Type B pancreatic cell (in vitro differentiated cells): Measurements from ENCODE around the gene N4BP3. TPM values are rescaled to one million over a fixed set of nuclear protein-coding genes. Genes with fewer than 3 reads are reported as not detected.

Experiments
- DNase-seq: peaks from one replicate; pipeline ENCODE4 v3.0.0; 2021; ENCODE audit warnings: mixed read lengths; ENCODE audit not compliant: unreplicated experiment; ENCODE audit errors: extremely low spot score
- H3K27ac Mint-ChIP-seq: 2 replicates; pipeline ENCODE4 v1.8.0; 2021; ENCODE audit warnings: mild to moderate bottlenecking, mixed read lengths
- H3K27me3 Mint-ChIP-seq: 2 replicates; pipeline ENCODE4 v1.8.0; 2021; ENCODE audit warnings: mixed read lengths
- H3K36me3 Mint-ChIP-seq: 2 replicates; pipeline ENCODE4 v1.8.0; 2021; ENCODE audit warnings: mixed read lengths
- H3K4me1 Mint-ChIP-seq: one replicate; pipeline ENCODE4 v1.8.0; 2021; ENCODE audit warnings: mixed read lengths; ENCODE audit not compliant: unreplicated experiment
- H3K4me3 Mint-ChIP-seq: 2 replicates; pipeline ENCODE4 v1.8.0; 2021; ENCODE audit warnings: mild to moderate bottlenecking, mixed read lengths
- H3K9me3 Mint-ChIP-seq: 2 replicates; pipeline ENCODE4 v1.8.0; 2021; ENCODE audit warnings: mixed read lengths
- total RNA-seq: library from RNA; stranded (reverse); gene quantifications from 2 replicates; pipeline ENCODE4 v1.2.1, GENCODE V29; 2021; ENCODE audit warnings: low replicate concordance
- TF ChIP-seq, protein P1 (sequence below): fragments of 200-600 bp; sonication (generic); conservative IDR thresholded peaks from 2 replicates; pipeline ENCODE4 v1.5.0; 2021; ENCODE audit warnings: antibody characterized with exemption, mild to moderate bottlenecking

The N4BP3 gene
- total RNA-seq, 1 donor from 2014 or later, result 6.6 TPM

DNA sequence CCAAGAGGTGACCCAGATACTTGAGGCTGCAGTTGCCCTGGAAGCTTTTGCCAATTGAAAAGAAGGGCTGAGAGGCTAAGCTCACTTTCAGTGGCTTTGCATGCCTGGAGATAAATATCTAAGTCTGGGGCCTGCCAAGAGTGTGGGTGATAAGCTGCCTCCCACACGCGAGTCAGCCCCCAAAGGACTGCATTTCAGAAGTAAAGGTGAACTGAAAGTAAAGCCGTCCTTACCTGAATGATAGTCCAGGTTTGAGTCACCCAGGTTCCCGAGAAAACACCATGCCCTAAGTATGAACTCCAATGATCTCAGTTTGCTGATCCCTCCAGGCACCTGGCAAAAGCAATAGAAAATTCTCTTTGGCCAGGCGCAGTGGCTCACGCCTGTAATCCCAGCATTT lies 22.5 kb upstream of the N4BP3 start:
- Mint-ChIP-seq H3K4me3 (no peak overlapping the region), H3K27me3 (no peaks in the 10 kb centered on the region), H3K9me3 (no peaks in the 10 kb centered on the region), H3K4me1 (no peaks in the 10 kb centered on the region), H3K36me3 (no peaks in the 10 kb centered on the region), H3K27ac (no peak overlapping the region)
- DNase-seq, result no peak
- TF ChIP-seq, protein P1, sequence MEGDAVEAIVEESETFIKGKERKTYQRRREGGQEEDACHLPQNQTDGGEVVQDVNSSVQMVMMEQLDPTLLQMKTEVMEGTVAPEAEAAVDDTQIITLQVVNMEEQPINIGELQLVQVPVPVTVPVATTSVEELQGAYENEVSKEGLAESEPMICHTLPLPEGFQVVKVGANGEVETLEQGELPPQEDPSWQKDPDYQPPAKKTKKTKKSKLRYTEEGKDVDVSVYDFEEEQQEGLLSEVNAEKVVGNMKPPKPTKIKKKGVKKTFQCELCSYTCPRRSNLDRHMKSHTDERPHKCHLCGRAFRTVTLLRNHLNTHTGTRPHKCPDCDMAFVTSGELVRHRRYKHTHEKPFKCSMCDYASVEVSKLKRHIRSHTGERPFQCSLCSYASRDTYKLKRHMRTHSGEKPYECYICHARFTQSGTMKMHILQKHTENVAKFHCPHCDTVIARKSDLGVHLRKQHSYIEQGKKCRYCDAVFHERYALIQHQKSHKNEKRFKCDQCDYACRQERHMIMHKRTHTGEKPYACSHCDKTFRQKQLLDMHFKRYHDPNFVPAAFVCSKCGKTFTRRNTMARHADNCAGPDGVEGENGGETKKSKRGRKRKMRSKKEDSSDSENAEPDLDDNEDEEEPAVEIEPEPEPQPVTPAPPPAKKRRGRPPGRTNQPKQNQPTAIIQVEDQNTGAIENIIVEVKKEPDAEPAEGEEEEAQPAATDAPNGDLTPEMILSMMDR, result no peak

DNA sequence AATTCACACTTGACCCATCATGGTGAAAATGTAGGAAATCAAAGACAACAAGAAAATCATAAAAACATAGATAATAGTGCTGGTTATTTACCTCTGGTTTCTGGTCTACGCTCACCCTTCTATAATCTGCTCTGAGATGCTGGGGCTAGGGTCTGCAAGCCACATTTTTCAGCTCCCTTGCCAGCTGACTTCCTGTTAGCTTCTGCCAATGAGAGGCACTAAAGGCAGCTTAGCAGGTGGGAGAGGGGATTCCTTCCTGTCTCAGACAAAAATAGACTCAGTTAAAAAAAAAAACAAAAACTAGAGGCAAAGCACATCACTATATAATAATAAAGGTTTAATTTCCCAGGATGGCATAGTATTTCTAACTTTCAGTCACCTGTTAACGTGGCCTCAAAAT lies 20.2 kb upstream of the N4BP3 start:
- Mint-ChIP-seq H3K27ac (no peak overlapping the region), H3K27me3 (no peaks in the 10 kb centered on the region), H3K36me3 (no peaks in the 10 kb centered on the region), H3K9me3 (no peaks in the 10 kb centered on the region), H3K4me1 (no peaks in the 10 kb centered on the region), H3K4me3 (no peak overlapping the region)
- no peak for DNase-seq
- TF ChIP-seq, protein P1, result no peak

DNA sequence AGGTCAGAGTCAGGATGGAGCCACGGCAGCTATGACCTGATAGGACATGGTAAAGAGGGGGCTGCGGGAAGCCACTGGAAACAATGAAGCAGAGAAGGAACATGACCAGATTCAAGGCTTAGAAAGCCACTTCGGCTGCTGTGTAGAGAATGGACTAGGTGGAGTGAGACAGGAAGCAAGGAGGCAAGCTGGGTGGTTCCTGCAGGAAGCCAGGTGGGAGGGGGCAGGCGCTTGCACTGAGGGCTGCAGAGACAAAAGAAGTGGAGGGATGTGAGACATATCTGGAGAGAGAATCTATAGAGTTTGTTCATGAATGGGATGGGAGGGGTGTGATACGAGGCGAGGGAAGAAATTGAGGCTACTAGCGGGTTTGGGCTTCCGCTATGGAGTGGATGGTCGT lies 19.0 kb upstream of the N4BP3 start:
- Mint-ChIP-seq H3K9me3 (no peaks in the 10 kb centered on the region), H3K27me3 (no peaks in the 10 kb centered on the region), H3K27ac (no peak overlapping the region), H3K4me1 (no peaks in the 10 kb centered on the region), H3K36me3 (no peaks in the 10 kb centered on the region), H3K4me3 (no peak overlapping the region)
- DNase-seq, result no peak
- TF ChIP-seq, protein P1, result no peak

DNA sequence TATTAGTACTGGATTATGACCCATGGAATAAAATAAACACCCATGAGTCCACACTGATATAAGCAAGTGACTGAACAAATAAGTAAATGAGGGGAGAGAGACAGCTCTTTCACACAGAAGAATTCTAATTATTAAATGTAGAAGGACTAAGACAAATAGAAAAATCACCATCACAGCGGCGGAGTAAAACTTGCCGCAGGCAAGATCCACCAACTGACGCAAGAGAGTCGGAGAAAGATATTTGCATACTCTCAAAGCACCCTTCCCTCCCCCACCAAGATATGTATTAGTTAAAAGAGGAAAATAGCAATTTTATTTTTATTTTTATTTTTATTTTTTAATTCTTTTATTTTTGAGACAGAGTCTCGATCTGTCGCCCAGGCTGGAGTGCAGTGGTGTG lies 14.6 kb upstream of the N4BP3 start:
- Mint-ChIP-seq H3K27me3 (no peaks in the 10 kb centered on the region), H3K36me3 (no peaks in the 10 kb centered on the region), H3K4me3 (no peak overlapping the region), H3K4me1 (no peaks in the 10 kb centered on the region), H3K9me3 (no peaks in the 10 kb centered on the region), H3K27ac (no peak overlapping the region)
- TF ChIP-seq, protein P1, result no peak
- no peak for DNase-seq

DNA sequence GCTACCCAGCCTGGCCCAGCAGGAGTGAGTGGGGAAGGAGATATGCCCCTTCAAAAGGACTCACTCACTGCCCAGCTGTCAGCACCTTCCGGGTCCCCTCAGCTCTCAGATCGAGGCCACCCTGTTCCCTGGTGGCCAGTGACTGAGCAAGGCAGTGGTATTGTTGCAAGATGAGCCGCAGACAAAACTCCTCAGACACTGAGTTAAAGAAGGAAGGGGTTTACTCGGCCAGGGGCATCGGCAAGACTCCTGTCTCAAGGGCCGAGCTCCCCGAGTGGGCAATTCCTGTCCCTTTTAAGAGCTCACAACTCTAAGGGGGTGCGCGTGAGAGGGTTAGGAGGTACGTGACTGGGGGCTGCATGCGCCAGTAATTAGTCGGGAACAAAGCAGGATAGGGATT lies 9.7 kb upstream of the N4BP3 start:
- H3K4me1 Mint-ChIP-seq, result peaks cover 7% of the 10 kb centered on the region
- no peak overlapping the region for H3K4me3 Mint-ChIP-seq
- H3K27ac Mint-ChIP-seq, result peak overlapping the region; percentile 45
- no peaks in the 10 kb centered on the region for H3K9me3 Mint-ChIP-seq
- TF ChIP-seq, protein P1, result no peak
- no peaks in the 10 kb centered on the region for H3K36me3 Mint-ChIP-seq
- no peak for DNase-seq
- H3K27me3 Mint-ChIP-seq, result no peaks in the 10 kb centered on the region

DNA sequence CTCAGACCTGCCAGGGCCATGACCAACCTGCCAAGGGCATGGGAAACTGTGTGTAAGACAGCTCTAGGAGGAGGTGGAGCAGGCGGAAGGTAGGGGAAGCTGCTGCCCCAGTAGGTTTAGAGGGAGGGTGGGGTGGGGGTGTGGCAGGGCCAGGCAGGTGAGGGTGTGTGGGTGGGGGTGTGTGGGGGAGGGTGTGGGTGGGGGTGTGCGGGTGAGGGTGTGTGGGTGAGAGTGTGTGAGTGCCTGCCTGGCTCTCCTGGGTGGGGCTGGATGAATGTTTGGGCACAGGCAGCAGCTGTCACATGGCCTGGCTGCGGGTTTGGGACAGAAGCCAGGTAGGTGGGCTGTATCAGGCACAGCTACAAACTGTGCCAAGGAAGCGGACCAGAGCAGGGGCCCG lies 8.8 kb upstream of the N4BP3 start:
- Mint-ChIP-seq H3K27ac (no peak overlapping the region), H3K4me1 (peaks cover 7% of the 10 kb centered on the region), H3K27me3 (no peaks in the 10 kb centered on the region), H3K36me3 (no peaks in the 10 kb centered on the region), H3K4me3 (no peak overlapping the region), H3K9me3 (no peaks in the 10 kb centered on the region)
- TF ChIP-seq, protein P1, result no peak
- DNase-seq, result no peak
